Lower leg skin (tissue), 4 donors: ENCODE results near the gene KCTD6. TPM values are rescaled to one million over a fixed set of nuclear protein-coding genes. Genes with fewer than 3 reads are reported as not detected.

Experiments used
- DNase-seq, 2 donors: peaks; one replicate each; pipeline ENCODE4 v3.0.0-alpha.2; 2019; ENCODE audit warnings: low spot score in 2 of 2
- H3K4me3 ChIP-seq: fragments of 200-600 bp; sonication (generic); 2 replicates; pipeline ENCODE4 v1.5.1; 2017; ENCODE audit warnings: mild to moderate bottlenecking, low read depth; ENCODE audit not compliant: poor library complexity, severe bottlenecking
- POLR2A ChIP-seq, 2 donors: fragments of 450-650 bp; IDR thresholded peaks; one replicate each; pipeline ENCODE4 v1.6.1; 2016 to 2017; ENCODE audit warnings: antibody characterized with exemption in 2 of 2, mild to moderate bottlenecking in 1 of 2, moderate library complexity in 1 of 2
- WGBS, 2 donors: methylation state at CpG; one replicate each; pipeline ENCODE4 v1.1.5; 2018; 5-methylcytosine and 5-hydroxymethylcytosine counted together
- intact Hi-C: fragments of 100-400 bp; cut with DNase I; formaldehyde crosslinking; loops from one replicate; pipeline ENCODE4 v1.15.0; 2023; ENCODE audit warnings: low total_unique reads
- total RNA-seq, 4 donors: library from RNA; depleted of rRNA; stranded (reverse); fragments of >200 nt; gene quantifications; one replicate each; pipeline ENCODE4 v1.1.0, GENCODE V29; 2016
- TF ChIP-seq, protein P1 (sequence below), 3 donors: fragments of 450-650 bp; IDR thresholded peaks; one replicate each; pipeline ENCODE4 v1.5.1; 2016; ENCODE audit warnings: antibody characterized with exemption in 3 of 3, mild to moderate bottlenecking in 3 of 3, moderate library complexity in 2 of 3

KCTD6 gene
- total RNA-seq, 4 donors from 2014 or later = 9.4 to 14.8 (median 11.6) TPM

DNA sequence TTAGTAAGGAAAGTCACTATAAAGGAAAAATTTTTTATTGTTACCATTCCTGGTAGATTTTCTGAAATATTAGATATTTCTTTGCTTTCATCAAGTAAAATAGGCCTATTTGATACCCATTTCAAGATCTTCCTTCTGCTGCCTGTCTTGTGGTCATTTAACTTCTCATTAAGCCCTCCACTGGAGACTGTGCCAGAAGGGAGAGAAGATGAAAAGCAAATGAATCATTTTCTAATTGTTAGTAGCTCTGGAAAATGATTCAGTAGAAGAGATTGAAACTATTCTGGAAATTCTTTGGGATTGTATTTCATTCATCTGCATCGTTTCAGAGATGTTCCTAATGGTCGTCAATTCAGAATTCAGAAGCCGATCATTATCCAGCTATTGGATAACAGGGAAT lies 3.2 kb downstream of the KCTD6 start:
- no peak for DNase-seq
- no peak for TF ChIP-seq POLR2A (IDR thresholded peaks at IDR 0.05)
- TF ChIP-seq, protein P1, sequence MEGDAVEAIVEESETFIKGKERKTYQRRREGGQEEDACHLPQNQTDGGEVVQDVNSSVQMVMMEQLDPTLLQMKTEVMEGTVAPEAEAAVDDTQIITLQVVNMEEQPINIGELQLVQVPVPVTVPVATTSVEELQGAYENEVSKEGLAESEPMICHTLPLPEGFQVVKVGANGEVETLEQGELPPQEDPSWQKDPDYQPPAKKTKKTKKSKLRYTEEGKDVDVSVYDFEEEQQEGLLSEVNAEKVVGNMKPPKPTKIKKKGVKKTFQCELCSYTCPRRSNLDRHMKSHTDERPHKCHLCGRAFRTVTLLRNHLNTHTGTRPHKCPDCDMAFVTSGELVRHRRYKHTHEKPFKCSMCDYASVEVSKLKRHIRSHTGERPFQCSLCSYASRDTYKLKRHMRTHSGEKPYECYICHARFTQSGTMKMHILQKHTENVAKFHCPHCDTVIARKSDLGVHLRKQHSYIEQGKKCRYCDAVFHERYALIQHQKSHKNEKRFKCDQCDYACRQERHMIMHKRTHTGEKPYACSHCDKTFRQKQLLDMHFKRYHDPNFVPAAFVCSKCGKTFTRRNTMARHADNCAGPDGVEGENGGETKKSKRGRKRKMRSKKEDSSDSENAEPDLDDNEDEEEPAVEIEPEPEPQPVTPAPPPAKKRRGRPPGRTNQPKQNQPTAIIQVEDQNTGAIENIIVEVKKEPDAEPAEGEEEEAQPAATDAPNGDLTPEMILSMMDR (IDR thresholded peaks at IDR 0.05) = no peak
- H3K4me3 ChIP-seq = no peak overlapping the region
- 43 to 69% methylated on average over 3 of the region's 3 CpGs for WGBS, 2 donors
- intact Hi-C loops = no loop called here

DNA sequence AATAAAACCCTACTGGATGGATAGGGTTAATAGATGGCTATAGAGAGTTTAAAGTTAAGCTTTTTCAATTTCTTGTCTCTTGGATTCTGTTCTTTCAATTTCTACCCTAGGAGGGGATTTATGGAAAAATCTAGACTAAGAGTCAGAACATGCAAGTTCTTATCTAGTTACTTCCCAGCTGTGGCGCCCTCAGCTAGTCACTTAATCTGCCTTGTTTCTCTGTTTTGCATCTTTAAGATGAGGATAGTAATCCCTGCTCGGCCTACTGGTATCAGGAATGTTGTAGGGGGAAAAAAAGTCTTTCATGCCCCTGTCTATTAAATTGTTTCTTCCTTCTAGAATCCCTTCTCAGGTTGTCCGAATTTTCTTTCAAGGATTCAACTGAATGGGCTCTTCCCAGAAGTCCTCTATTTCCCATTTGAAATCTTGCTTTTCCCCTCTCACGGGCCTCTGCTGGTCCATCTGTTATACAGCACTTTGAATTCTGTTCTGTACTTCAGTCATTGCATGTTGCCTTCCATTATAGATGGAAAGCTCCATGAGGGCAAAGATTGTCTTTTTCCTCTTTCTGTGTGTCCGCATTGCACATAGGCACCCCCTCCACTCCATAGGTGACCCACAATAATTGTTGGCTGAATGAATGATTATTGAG lies 4.4 kb downstream of the KCTD6 start:
- 85 to 90% methylated on average over 5 of the region's 5 CpGs for WGBS, 2 donors
- intact Hi-C loops = no loop called here
- TF ChIP-seq POLR2A (IDR thresholded peaks at IDR 0.05) = no peak
- TF ChIP-seq, protein P1 (IDR thresholded peaks at IDR 0.05) = no peak
- DNase-seq = no peak
- H3K4me3 ChIP-seq = no peak overlapping the region

DNA sequence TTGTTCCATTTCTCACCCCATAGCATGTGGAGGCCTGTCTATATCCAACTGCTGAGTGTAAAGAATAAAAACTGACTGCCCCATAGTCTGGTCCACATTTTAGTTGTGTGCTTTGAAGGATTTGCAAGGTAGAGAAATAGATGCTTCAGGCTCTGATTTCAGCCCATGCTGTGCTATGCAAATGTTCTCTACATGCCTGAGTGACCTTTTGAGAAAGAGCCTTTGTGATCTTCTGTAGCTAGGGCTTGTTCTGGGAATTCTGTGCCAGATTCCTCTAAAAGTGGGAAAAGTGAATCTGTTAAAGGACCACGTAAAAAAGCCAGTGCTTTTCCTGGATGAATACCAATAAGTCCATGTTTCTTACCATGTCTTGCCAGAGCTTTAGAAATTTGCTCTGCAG lies 5.2 kb downstream of the KCTD6 start:
- intact Hi-C loops = no loop called here
- 19% methylated on average over 1 of the region's 1 CpG for WGBS, 2 donors
- H3K4me3 ChIP-seq = no peak overlapping the region
- TF ChIP-seq POLR2A (IDR thresholded peaks at IDR 0.05) = no peak
- TF ChIP-seq, protein P1 (IDR thresholded peaks at IDR 0.05) = no peak
- DNase-seq = no peak

DNA sequence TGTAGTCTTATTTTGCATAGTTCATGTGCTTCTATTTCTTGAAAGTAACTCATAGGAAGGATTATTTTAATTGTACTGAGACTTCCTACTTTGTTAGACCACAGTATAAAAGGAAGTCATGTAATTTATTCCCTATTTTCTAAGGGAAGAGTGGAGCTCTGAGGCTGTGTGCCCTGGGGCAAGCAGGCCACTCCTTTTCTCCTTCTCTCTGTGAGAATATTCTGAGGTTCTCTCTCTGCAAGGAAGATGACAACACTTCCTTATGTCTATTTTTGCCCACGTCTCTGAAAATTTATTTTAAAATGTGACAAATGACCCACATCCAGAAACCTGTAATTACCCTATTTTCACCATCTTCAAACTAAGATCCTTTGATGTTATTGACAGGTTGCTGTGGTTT lies 11.0 kb downstream of the KCTD6 start:
- no peak for DNase-seq
- 32 to 44% methylated on average over 1 of the region's 1 CpG for WGBS, 2 donors
- intact Hi-C loops = no loop called here
- TF ChIP-seq, protein P1 (IDR thresholded peaks at IDR 0.05) = no peak
- no peak overlapping the region for H3K4me3 ChIP-seq

DNA sequence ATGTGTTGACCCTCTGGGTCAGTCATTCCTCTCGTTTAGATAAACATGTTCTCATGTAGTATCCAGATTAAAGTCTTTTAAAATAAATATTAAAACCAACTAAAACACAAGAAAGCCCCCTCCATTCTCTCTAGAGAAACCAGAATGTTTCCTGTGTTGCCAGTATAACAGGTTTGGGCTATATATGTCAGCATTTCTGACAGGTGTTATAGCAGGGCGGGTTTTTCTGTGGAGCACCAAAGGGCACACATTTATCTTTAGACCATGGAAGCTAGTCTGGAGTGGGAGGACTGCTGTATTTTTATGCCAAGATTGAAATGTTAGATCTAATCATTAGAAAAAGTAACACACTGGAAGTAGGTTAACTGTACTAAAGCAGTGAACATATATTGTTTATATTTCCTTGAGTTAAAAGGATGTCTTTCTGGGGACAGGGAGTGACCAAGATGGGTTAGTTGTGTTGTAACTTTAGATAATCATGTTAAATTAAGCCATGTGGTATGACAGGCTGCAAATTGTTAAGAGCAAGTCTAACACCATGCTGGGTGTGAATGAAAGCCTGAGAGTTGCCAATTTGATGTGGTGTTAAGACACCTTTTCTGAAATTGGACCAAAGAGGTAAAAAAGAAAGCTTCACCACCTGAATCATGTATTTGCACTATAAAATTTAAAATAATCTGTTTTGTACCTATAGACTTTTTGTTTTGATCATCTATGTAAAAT lies 15.6 kb downstream of the KCTD6 start:
- WGBS, 2 donors = 51 to 67% methylated on average over 2 of the region's 2 CpGs
- TF ChIP-seq POLR2A (IDR thresholded peaks at IDR 0.05) = no peak
- TF ChIP-seq, protein P1 (IDR thresholded peaks at IDR 0.05) = no peak
- intact Hi-C loops = no loop called here
- H3K4me3 ChIP-seq = no peak overlapping the region
- DNase-seq = no peak
